Measurements from ENCODE around the gene LCE3A.
"Not testable (repeated sequence)": the region's sequence is repeated elsewhere in the genome, so short reads cannot be mapped to it uniquely, and the experiment has no call there.

- TF ChIP-seq CTCF (conservative IDR thresholded peaks at IDR 0.05; ENCODE audit: low read depth in 2 of 2); POLR2AphosphoS5 (IDR thresholded peaks at IDR 0.05; ENCODE audit: low read depth); EZH2phosphoT487 (IDR thresholded peaks at IDR 0.05; ENCODE audit: unreplicated experiment); EZH2 (IDR thresholded peaks at IDR 0.05; ENCODE audit: low read depth, unreplicated experiment); CREB1 (CRISPR knock-in tag; IDR thresholded peaks at IDR 0.05; ENCODE audit: low read depth); STAT1 (IDR thresholded peaks at IDR 0.05; ENCODE audit: unreplicated experiment); NANOG (IDR thresholded peaks at IDR 0.05; ENCODE audit: borderline replicate concordance): not testable (repeated sequence)
- TF ChIP-seq, protein P1, sequence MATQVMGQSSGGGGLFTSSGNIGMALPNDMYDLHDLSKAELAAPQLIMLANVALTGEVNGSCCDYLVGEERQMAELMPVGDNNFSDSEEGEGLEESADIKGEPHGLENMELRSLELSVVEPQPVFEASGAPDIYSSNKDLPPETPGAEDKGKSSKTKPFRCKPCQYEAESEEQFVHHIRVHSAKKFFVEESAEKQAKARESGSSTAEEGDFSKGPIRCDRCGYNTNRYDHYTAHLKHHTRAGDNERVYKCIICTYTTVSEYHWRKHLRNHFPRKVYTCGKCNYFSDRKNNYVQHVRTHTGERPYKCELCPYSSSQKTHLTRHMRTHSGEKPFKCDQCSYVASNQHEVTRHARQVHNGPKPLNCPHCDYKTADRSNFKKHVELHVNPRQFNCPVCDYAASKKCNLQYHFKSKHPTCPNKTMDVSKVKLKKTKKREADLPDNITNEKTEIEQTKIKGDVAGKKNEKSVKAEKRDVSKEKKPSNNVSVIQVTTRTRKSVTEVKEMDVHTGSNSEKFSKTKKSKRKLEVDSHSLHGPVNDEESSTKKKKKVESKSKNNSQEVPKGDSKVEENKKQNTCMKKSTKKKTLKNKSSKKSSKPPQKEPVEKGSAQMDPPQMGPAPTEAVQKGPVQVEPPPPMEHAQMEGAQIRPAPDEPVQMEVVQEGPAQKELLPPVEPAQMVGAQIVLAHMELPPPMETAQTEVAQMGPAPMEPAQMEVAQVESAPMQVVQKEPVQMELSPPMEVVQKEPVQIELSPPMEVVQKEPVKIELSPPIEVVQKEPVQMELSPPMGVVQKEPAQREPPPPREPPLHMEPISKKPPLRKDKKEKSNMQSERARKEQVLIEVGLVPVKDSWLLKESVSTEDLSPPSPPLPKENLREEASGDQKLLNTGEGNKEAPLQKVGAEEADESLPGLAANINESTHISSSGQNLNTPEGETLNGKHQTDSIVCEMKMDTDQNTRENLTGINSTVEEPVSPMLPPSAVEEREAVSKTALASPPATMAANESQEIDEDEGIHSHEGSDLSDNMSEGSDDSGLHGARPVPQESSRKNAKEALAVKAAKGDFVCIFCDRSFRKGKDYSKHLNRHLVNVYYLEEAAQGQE (IDR thresholded peaks at IDR 0.05; ENCODE audit: unreplicated experiment) = not testable (repeated sequence)
- TF ChIP-seq, protein P2, sequence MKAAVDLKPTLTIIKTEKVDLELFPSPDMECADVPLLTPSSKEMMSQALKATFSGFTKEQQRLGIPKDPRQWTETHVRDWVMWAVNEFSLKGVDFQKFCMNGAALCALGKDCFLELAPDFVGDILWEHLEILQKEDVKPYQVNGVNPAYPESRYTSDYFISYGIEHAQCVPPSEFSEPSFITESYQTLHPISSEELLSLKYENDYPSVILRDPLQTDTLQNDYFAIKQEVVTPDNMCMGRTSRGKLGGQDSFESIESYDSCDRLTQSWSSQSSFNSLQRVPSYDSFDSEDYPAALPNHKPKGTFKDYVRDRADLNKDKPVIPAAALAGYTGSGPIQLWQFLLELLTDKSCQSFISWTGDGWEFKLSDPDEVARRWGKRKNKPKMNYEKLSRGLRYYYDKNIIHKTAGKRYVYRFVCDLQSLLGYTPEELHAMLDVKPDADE (IDR thresholded peaks at IDR 0.05) = not testable (repeated sequence)
Measured at GRCh38 chr1:152579526-152579925, 43.4 kb downstream of the LCE3A start.
